HG02884 (cell line): ENCODE measurements around the gene POU2F2.

ENCODE experiments used
- ATAC-seq: cut with Tn5 transposase; IDR thresholded peaks from one replicate; pipeline ENCODE4 v1.9.1; 2021; ENCODE audit warnings: mild to moderate bottlenecking, moderate library complexity; ENCODE audit not compliant: unreplicated experiment

POU2F2 gene

GRCh38 chr19:42155796-42156195 lies 23.6 kb upstream of the POU2F2 start:
- no peak for ATAC-seq

- ATAC-seq: no peak
These were observed 22.5 kb upstream of the POU2F2 start for GRCh38 chr19:42154471-42155323.

GRCh38 chr19:42153672-42154433 lies 21.6 kb upstream of the POU2F2 start:
- no peak for ATAC-seq

GRCh38 chr19:42152910-42153671 lies 20.8 kb upstream of the POU2F2 start:
- ATAC-seq: no peak

GRCh38 chr19:42151782-42152684 lies 19.8 kb upstream of the POU2F2 start:
- ATAC-seq: no peak

- no peak for ATAC-seq
These were observed 18.7 kb upstream of the POU2F2 start for GRCh38 chr19:42150911-42151361.

- ATAC-seq: no peak
These were observed 18.1 kb upstream of the POU2F2 start for GRCh38 chr19:42150364-42150763.

- no peak for ATAC-seq
These were observed 17.4 kb upstream of the POU2F2 start for GRCh38 chr19:42149447-42150202.

- ATAC-seq: no peak
These were observed 16.0 kb upstream of the POU2F2 start for GRCh38 chr19:42148266-42148665.

- ATAC-seq: no peak
These were observed 11.3 kb upstream of the POU2F2 start for GRCh38 chr19:42143341-42144234.

- no peak for ATAC-seq
These were observed 8.0 kb upstream of the POU2F2 start for GRCh38 chr19:42140125-42140754.

GRCh38 chr19:42134535-42135070 lies 2.4 kb upstream of the POU2F2 start:
- ATAC-seq: no peak

- ATAC-seq: no peak
These were observed 744 bp upstream of the POU2F2 start for GRCh38 chr19:42132851-42133528.

- no peak for ATAC-seq
These were observed 857 bp downstream of the POU2F2 start for GRCh38 chr19:42131149-42132029.

GRCh38 chr19:42130254-42130573 lies 2.0 kb downstream of the POU2F2 start:
- no peak for ATAC-seq
